Measurements from ENCODE around the gene ZBTB21.
"Not testable (repeated sequence)": the region's sequence is repeated elsewhere in the genome, so short reads cannot be mapped to it uniquely, and the experiment has no call there.

The ZBTB21 gene

DNA sequence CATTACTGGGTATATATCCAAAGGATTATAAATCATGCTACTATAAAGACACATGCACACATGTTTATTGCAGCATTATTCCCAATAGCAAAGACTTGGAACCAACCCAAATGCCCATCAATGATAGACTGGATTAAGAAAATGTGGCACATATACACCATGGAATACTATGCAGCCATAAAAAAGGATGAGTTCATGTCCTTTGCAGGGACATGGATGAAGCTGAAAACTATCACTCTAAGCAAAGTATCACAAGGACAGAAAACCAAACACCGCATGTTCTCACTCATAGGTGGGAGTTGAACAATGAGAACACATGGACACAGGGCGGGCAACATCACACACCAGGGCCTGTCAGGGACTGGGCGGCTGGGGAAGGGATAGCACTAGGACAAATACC lies 60.5 kb downstream of the ZBTB21 start:
- DNase-seq, result not testable (repeated sequence)

DNA sequence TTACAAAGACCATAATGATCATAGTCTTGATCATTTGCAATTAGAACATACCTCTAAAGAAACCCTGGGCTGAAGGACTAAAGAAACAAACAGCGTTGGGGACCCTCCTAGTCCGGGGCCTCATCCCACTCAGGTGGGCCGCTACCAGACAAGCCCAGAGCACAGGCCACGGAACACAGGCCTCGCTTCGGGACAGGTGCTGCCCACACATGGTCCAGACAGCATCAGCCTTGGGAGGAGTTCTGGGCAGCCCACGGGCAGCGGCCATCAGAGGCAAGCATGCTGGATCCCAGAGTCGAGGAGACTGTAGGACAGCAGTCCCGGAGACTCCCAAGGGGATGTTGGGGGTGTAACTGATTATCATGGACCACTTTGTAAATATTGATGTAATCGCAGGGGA lies 61.3 kb downstream of the ZBTB21 start:
- DNase-seq, result no peak

DNA sequence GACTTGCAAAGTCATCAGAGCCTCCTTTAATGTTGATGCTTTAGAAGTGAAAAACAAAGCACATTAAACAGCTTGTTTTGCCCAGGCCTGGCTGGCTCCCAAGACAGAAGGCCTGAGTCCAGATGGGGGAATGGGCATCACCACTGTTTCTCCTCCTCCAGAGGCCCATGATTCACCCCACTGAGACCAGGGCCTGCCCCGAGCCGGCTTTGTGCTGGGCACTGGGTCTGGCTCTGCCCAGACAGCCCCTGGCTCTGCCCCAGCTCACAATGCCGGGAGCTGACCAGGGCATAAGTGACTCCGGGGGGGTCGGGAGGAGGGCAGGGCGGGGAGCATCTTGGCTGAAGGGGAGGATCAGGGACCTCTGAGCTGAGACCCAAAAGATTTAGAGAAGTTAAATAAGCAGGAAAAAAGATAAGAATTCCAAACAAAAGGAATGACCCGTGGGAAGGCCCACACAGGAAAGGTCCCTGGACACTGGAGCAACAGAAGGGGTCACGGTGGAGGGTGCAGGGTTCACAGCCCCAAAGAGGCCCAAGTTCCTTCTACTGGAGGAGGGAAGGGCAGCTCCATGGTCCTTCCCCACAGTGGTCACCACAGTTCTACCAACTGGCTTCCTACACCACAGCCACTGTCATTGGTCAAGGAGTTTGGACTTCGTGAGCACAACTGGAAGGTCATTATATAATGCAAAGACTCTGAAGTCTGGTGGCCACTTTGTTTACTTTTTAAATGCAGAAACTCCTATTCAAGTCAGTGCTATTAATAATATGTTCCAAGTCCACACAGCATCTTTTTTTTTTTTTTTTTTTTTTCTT lies 61.9 kb downstream of the ZBTB21 start:
- no peak for DNase-seq

DNA sequence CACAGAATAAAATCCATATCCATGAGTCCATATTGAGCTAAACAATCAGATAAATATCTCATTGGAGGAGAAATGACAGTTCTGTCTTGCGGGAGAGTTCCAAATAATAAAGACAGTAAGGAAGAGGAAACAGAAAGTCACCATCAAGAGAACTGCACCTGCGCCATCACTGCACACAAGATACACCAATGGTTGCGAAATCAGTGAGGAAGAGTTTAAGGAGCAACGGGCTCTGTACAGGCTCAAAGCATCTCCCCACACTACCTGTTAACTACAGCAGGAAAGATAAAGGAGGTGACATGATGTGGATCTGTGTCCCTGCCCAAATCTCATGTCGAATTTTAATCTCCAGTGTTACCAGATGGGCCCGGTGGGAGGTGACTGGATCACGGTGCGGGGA lies 64.2 kb downstream of the ZBTB21 start:
- no peak for DNase-seq

DNA sequence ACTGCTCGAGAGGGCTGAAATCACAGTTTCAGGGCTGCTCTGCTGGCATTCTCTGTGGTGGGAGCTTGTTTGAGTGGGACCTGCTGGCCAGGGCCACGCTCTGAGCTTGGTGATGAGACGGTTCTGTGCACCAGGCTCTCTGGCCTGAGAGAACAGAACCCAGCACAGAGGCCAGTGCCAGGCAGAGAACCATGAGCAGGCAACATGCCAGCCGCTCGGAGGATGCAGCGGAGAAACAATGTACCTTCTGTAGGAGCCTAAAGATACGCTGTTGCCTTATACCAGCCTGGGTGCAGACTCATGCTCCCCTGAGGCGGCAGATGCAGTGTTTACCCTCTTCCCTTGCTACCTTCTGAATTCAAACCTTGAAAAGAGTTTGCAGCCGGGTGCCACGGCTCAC lies 66.3 kb downstream of the ZBTB21 start:
- DNase-seq, result no peak

DNA sequence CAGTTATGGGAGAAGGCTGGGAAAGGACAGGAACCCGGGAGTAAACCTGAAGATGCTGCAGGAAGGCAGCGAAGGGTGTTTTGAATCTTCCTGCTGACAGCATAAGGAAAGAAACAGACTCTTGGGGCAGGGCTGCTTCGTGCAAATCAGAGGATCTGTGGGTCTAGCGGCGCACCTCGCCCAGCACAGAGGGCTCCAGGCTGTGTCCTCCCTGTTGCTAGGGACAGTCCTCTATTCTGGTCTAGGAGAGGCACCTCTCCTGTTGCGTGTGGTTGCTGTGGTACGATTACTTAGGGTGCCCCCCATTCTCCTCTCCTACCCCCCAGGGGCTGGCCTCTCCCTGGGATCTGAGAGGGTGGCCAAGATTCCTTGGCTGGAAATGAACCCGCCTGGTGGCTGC lies 67.7 kb downstream of the ZBTB21 start:
- no peak for DNase-seq

DNA sequence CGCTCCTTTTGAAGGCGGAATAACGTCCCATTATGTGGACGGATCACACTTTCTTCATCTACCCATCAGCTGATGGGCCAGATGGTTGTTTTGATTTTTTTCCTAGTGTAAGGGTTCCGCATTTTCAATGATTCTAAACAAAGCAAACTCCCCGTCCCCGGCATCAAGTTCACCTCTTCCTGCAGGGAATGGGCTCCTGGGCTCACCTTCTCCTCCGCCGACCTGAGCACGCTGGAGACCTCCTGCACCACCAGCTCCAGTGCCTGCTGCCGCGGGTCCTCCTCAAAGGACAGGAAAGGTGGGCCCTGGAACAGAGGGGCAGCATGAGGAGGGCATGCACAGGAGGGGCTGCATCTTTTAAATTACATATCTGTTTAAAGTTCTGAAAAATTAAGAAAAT lies 68.2 kb downstream of the ZBTB21 start:
- no peak for DNase-seq

DNA sequence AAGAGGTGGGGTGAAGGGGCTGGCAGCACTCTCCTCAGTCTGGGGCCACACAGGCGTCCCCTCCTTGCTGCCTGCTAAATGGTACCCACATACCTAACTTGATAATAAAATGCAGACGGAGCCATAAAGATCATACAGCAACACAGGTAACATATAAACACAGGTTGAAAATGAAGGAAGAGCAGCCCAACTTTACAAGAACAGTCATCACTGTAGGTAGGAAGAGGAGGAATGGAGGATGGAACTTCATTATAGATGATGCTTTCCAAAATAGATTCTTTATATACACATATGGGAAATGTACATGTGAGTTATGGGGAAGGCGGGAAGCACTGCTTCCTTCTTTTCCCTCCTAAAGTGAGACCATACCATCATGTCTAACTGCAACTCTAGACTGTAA lies 69.7 kb downstream of the ZBTB21 start:
- no peak for DNase-seq

DNA sequence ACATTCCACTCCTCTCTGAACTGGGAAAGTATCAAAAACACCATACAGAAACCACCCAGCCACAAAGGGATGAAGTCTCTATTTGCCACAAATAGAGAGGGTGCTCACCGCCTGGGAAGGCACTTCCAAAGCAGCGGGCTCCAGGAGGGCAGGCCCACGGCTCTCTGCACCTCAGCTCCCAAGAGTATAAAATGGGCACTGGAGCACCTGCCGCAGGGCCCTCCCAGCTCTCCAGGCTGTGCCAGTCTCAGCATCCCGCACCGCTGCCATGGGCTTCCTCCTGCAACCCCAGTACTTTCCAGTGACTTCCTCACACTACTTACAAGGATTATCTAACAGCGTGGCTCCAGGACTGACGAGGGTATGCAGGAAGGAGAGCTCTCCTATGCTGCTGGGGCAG lies 70.8 kb downstream of the ZBTB21 start:
- no peak for DNase-seq

All from femur (tissue), 1 donor.